Adrenal gland (tissue), 12 donors: ENCODE data around the gene AUTS2. TPM values are rescaled to one million over a fixed set of nuclear protein-coding genes. Genes with fewer than 3 reads are reported as not detected.

Experiments used
- DNase-seq, 7 donors: peaks; one replicate each; pipeline ENCODE4 v3.0.0-alpha.2; 2019 to 2020
- H3K27ac ChIP-seq, 5 donors: fragments of 200-600 bp; sonication (generic) in 4 of 5; 1 replicate in 3 of 5; 2 replicates in 2 of 5; pipeline versions ENCODE4 v1.5.1 to v1.8.0; 2016 to 2020; ENCODE audit warnings: mild to moderate bottlenecking in 1 of 5
- H3K27me3 ChIP-seq: fragments of 200-600 bp; 2 replicates; pipeline ENCODE4 v1.8.0; 2021
- H3K36me3 ChIP-seq, 2 donors: fragments of 200-600 bp; replicated peaks in 1 of 2; 1 replicate in 1 of 2; 2 replicates in 1 of 2; pipeline versions ENCODE4 v1.5.1 to v1.8.0; 2018 to 2022
- H3K4me1 ChIP-seq, 2 donors: fragments of 200-600 bp; replicated peaks in 1 of 2; 1 replicate in 1 of 2; 2 replicates in 1 of 2; pipeline versions ENCODE4 v1.5.1 to v1.8.0; 2018 to 2021
- H3K4me3 ChIP-seq, 4 donors: fragments of 200-600 bp; sonication (generic) in 3 of 4; one replicate each; pipeline ENCODE4 v1.5.1; 2016 to 2018
- H3K9me3 ChIP-seq, 3 donors: fragments of 200-600 bp; sonication (generic) in 1 of 3; replicated peaks in 1 of 3; 1 replicate in 2 of 3; 2 replicates in 1 of 3; pipeline versions ENCODE4 v1.5.1 to v1.8.0; 2016 to 2021
- CTCF ChIP-seq, 6 experiments: fragments of 450-650 bp in 4 of 6; fragments of 200-600 bp in 2 of 6; sonication (generic) in 1 of 6; IDR thresholded peaks; 1 replicate in 5 of 6; 2 replicates in 1 of 6; pipeline versions ENCODE4 v1.5.1 to v1.8.0; 2016 to 2021; ENCODE audit warnings: antibody characterized with exemption in 6 of 6, mild to moderate bottlenecking in 2 of 6, moderate library complexity in 1 of 6
- POLR2A ChIP-seq, 2 donors: fragments of 450-650 bp; IDR thresholded peaks; one replicate each; pipeline ENCODE4 v1.6.1; 2017; ENCODE audit warnings: antibody characterized with exemption in 2 of 2, mild to moderate bottlenecking in 2 of 2, moderate library complexity in 1 of 2
- WGBS, 4 donors: extraction: QIAGEN DNeasy Blood & Tissue Kit in 2 of 4; methylation state at CpG; one replicate each; pipeline versions ENCODE4 v1.1.5 to v1.1.7; 2013 to 2017; 5-methylcytosine and 5-hydroxymethylcytosine counted together
- intact Hi-C, 2 donors: fragments of 100-400 bp; cut with DNase I; formaldehyde crosslinking; loops; one replicate each; pipeline versions ENCODE4 v1.14.1 to v1.15.0; 2022 to 2023
- polyA plus RNA-seq, 3 donors: library from polyadenylated mRNA; stranded (reverse); fragments of 200-250 nt in 2 of 3; fragments of 350-450 nt in 1 of 3; fragmentation: Illumina TruSeq in 1 of 3; extraction: RNeasy Lipid Tissue Mini Kit (QIAGEN cat#74804) in 1 of 3; gene quantifications; one replicate each; pipeline ENCODE4 v1.2.3, GENCODE V29; 2013 to 2014
- total RNA-seq, 9 donors: library from RNA; depleted of rRNA in 4 of 9; stranded (reverse); fragments of >200 nt in 4 of 9; fragments of 120-200 nt in 1 of 9; fragmentation: NEBNext Ultra II Directional in 1 of 9; extraction: Animal tissue kit (Norgen Biotek cat#: 25700) in 1 of 9; gene quantifications; one replicate each; pipeline versions ENCODE4 v1.1.0 to v1.2.4, GENCODE V29; 2013 to 2023
- donor health status: healthy with polysubstance abuse.
- donor health status: Bipolar disorder and iron deficiency.
- donor health status: DM: yes; HTN: yes; CAD: no.
- donor health status: DM: no; HTN: no; CAD: no.
- donor health status: DM: no; HTN: no; CAD: no.
- donor health status: DM: yes; HTN: yes; CAD: no.

Gene AUTS2
- total and polyA plus RNA-seq, 12 donors, result 6.4 to 44.0 (median 15.2) TPM

- H3K27me3 ChIP-seq, result no peaks in the 10 kb centered on the region
- no peaks in the 10 kb centered on the region for H3K36me3 ChIP-seq
- 55 to 65% (median 62%) methylated on average over 6 of the region's 6 CpGs for whole genome bisulfite sequencing, 4 donors
- no peak overlapping the region for H3K4me3 ChIP-seq
- TF ChIP-seq CTCF (IDR thresholded peaks at IDR 0.05), result no peak
- no peak for TF ChIP-seq POLR2A (IDR thresholded peaks at IDR 0.05)
- no peaks in the 10 kb centered on the region for H3K9me3 ChIP-seq
- no peak overlapping the region for H3K27ac ChIP-seq
- peaks cover 0 to 17% of the 10 kb centered on the region in 2 donors for H3K4me1 ChIP-seq
- no peak for DNase-seq
- intact Hi-C loops, result no loop called here
These were observed 355.1 kb downstream of the AUTS2 start for GRCh38 chr7:69953136-69954067.

- WGBS, 4 donors, result 83 to 96% (median 89%) methylated on average over 6 of the region's 6 CpGs
- DNase-seq, result no peak
- Histone ChIP-seq H3K4me3 (no peak overlapping the region), H3K9me3 (no peaks in the 10 kb centered on the region), H3K27ac (no peak overlapping the region), H3K27me3 (no peaks in the 10 kb centered on the region), H3K36me3 (no peaks in the 10 kb centered on the region), H3K4me1 (peaks cover 0 to 17% of the 10 kb centered on the region in 2 donors)
- intact Hi-C loops, result no loop called here
- no peak for TF ChIP-seq CTCF (IDR thresholded peaks at IDR 0.05)
- no peak for TF ChIP-seq POLR2A (IDR thresholded peaks at IDR 0.05)
These were observed 358.3 kb downstream of the AUTS2 start for GRCh38 chr7:69956541-69956940.

GRCh38 chr7:69957661-69958060, 359.4 kb downstream of the AUTS2 start:
- H3K36me3 ChIP-seq, result no peaks in the 10 kb centered on the region
- intact Hi-C loops, result no loop called here
- 88 to 99% (median 93%) methylated on average over 2 of the region's 2 CpGs for WGBS, 4 donors
- H3K9me3 ChIP-seq, result no peaks in the 10 kb centered on the region
- no peak overlapping the region for H3K27ac ChIP-seq
- H3K4me1 ChIP-seq, result peaks cover 4 to 23% of the 10 kb centered on the region in 2 donors
- H3K4me3 ChIP-seq, result no peak overlapping the region
- DNase-seq, result no peak
- no peaks in the 10 kb centered on the region for H3K27me3 ChIP-seq
- TF ChIP-seq POLR2A (IDR thresholded peaks at IDR 0.05) (no peak), CTCF (IDR thresholded peaks at IDR 0.05) (no peak)

GRCh38 chr7:69959789-69960499, 361.7 kb downstream of the AUTS2 start:
- Histone ChIP-seq H3K9me3 (no peaks in the 10 kb centered on the region), H3K27me3 (no peaks in the 10 kb centered on the region), H3K27ac (no peak overlapping the region), H3K4me3 (no peak overlapping the region), H3K4me1 (peaks cover 8 to 15% of the 10 kb centered on the region in 2 donors), H3K36me3 (no peaks in the 10 kb centered on the region)
- WGBS, 4 donors, result 90 to 96% (median 93%) methylated on average over 3 of the region's 3 CpGs
- TF ChIP-seq POLR2A (IDR thresholded peaks at IDR 0.05) (no peak), CTCF (IDR thresholded peaks at IDR 0.05) (no peak)
- no peak for DNase-seq
- intact Hi-C loops, result no loop called here
